RWPE1 (cell line): ENCODE measurements around the gene ADAM12.

ENCODE experiments used
- CTCF ChIA-PET: fragments of 350-600 bp; sonication (Branson Sonifier 250); formaldehyde crosslinking; extraction: SDS; loops from one replicate; lab custom pipeline; 2021; lab: Yijun Ruan, JAX
- POLR2A ChIA-PET: fragments of 400-600 bp; formaldehyde crosslinking; extraction: SDS; loops from one replicate; lab custom pipeline; 2020; ENCODE audit warnings: antibody characterized with exemption; ENCODE audit not compliant: low non-redundant PET; lab: Yijun Ruan, JAX
- DNase-seq: peaks from one replicate; pipeline ENCODE4 v3.0.0; 2012; ENCODE audit warnings: low spot score
- H3K27ac ChIP-seq: fragments of 450-650 bp; 2 replicates; pipeline ENCODE4 v1.5.1; 2017
- TF ChIP-seq, protein P1 (sequence below): fragments of 450-650 bp; conservative IDR thresholded peaks from 2 replicates; pipeline ENCODE4 v1.5.1; 2017; ENCODE audit warnings: low read depth, mild to moderate bottlenecking

The ADAM12 gene

DNA sequence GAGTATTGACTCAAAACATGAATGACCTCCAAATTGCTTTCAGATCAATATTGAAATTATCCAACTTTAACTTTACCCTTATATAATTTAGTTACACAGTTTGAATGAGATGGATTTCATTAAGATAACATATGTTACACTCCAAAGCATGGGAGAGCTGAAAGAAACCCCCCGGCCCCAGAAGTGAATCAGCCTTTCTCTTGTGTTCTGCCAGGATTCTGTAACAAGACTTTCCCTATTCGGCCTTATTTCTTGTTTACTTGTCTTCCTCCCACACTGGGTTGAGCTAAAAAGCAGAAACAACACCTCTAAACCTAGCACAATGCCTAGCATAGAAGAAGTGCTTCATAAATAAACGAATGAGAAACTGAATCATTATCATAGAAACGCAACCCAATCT is 224.8 kb downstream of the ADAM12 start:
- DNase-seq = no peak
- H3K27ac ChIP-seq = no peak overlapping the region
- CTCF ChIA-PET = interaction anchor here (0.5 kb wide), 1 partner anchor 394 kb away, joined by 3 read pairs; no protein-coding TSS in a partner anchor
- TF ChIP-seq, protein P1, sequence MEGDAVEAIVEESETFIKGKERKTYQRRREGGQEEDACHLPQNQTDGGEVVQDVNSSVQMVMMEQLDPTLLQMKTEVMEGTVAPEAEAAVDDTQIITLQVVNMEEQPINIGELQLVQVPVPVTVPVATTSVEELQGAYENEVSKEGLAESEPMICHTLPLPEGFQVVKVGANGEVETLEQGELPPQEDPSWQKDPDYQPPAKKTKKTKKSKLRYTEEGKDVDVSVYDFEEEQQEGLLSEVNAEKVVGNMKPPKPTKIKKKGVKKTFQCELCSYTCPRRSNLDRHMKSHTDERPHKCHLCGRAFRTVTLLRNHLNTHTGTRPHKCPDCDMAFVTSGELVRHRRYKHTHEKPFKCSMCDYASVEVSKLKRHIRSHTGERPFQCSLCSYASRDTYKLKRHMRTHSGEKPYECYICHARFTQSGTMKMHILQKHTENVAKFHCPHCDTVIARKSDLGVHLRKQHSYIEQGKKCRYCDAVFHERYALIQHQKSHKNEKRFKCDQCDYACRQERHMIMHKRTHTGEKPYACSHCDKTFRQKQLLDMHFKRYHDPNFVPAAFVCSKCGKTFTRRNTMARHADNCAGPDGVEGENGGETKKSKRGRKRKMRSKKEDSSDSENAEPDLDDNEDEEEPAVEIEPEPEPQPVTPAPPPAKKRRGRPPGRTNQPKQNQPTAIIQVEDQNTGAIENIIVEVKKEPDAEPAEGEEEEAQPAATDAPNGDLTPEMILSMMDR = no peak
- POLR2A ChIA-PET = no interaction called here

DNA sequence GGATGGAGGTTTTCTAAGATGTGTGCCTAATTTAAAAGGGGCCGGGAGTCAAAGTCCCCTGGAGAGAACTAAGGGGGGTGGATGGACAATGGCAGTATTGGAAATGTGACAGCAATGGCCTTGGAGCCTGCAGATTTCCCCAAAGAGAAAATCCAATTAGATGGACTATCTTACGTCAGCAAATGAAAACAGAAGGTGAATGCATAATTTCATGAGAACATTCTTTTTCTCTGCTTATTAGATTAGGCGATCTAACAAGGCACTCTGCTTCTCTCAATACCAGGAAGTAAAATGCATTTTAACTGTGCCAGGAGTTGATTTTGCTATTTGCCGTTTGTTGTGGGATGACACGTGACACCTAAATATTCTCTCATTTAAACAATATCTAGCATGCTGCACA is 226.6 kb downstream of the ADAM12 start:
- H3K27ac ChIP-seq = no peak overlapping the region
- TF ChIP-seq, protein P1 = no peak
- CTCF ChIA-PET = no interaction called here
- POLR2A ChIA-PET = no interaction called here
- no peak for DNase-seq

DNA sequence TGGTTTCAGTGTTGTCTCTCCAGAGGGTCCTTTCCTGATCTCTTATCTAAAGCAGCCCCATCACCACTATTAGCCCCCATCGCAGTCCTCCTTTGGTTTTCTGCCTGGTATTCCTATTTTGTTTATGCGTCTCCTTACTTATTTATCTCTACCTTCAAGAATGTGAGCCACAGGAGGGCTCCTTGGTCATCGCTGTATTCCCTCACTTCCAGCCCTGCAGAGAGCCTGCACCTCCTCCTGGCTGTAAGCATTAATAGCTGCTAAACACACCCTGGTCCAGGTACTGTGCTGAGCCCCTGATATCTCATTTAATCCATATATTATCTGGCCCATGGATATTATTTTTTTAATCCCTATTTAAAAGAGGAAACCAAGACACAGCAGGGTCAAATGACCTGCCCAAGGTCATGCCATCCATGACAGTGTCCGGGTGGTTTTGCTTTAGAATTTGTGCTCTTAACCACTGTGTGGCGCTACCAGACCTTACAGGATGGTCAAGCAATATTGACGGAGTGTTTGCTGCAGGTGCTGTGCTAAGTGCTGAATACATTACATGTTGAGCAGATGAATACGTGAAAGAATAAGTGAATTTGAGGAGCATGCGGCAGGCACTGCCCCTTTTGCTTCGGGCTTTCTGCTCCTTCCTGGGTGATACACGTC is 227.2 kb downstream of the ADAM12 start:
- POLR2A ChIA-PET = interaction anchor here (0.5 kb wide), 1 partner anchor 283 kb away, joined by 8 read pairs; no protein-coding TSS in a partner anchor
- DNase-seq = no peak
- TF ChIP-seq, protein P1 = no peak
- CTCF ChIA-PET = interaction anchor here (1.5 kb wide), 1 partner anchor 9 kb away, joined by 8 read pairs; no protein-coding TSS in a partner anchor
- H3K27ac ChIP-seq = no peak overlapping the region

DNA sequence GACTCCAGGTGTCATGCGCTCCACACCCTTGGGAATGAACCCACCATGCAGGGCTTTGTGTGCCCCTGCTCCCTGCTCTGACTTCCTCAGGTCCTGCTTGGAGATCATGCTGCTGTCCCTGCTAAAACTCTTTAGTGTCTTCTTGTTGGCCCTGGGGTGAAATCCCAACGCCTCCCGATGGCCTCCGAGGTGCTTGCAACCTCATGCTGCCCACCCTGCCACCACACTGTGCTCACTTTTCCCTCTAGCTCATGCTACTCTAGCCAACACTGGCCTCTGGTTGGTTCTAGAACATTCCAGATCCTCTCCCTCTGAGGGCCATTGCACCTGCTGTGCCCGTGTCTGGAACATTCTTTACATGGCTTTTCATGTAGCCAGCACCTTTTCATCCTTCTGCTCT is 227.7 kb downstream of the ADAM12 start:
- CTCF ChIA-PET = interaction anchor here (1.5 kb wide), 1 partner anchor 9 kb away, joined by 8 read pairs; no protein-coding TSS in a partner anchor
- POLR2A ChIA-PET = interaction anchor here (0.5 kb wide), 1 partner anchor 282 kb away, joined by 8 read pairs; no protein-coding TSS in a partner anchor
- H3K27ac ChIP-seq = no peak overlapping the region
- TF ChIP-seq, protein P1 = no peak
- DNase-seq = no peak

DNA sequence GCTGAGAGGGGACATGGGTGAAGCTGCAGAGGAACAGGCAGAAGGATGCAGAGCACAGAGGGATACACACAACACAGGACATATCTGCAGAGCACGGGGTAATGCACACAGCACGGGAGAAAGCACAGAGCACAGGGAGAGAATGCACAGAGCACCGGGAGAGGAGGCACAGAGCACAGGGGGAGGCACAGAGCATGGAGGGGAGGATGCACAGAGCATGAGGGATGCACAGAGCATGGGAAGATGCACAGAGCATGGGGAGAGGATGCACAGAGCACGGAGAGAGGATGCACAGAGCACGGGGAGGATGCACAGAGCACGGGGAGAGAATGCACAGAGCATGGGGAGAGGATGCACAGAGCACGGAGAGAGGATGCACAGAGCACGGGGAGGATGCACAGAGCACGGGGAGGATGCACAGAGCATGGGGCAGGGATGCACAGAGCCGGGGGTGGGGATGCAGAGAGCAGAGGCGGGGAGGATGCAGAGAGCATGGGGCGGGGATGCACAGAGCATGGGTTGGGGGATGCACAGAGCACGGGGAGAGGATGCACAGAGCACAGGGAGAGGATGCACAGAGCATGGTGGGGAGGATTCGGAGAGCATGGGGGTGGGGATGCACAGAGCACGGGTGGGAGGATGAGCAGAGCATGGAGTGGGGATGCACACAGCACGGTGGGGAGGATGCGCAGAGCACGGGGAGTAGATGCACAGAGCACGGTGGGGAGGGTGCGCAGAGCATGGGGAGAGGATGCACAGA is 230.0 kb downstream of the ADAM12 start:
- no peak for DNase-seq
- CTCF ChIA-PET = no interaction called here
- TF ChIP-seq, protein P1 = no peak
- POLR2A ChIA-PET = no interaction called here
- H3K27ac ChIP-seq = no peak overlapping the region

DNA sequence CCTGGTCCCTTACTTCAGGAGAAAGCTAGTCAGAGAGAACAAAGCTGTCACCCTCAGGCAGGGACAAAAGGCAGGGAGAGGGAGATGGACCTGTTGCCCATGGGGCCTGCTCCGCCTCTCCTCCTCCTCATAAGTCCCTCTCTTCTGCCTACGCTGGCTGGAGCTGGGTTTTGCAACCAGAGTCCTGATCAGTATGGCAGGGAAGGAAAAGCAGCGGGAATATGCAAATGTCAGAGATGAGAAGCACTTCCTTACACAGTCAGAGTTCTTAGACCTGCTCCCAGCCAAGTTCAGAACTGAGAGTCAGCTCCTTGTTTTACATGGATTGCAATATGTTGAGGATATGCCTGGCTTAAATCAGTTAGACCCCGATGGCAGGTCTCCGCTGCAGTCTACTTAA is 231.1 kb downstream of the ADAM12 start:
- H3K27ac ChIP-seq = no peak overlapping the region
- CTCF ChIA-PET = interaction anchor here (0.6 kb wide), 2 partner anchors 106 to 159 kb away, joined by 4 to 5 read pairs; no protein-coding TSS in a partner anchor
- DNase-seq = no peak
- POLR2A ChIA-PET = no interaction called here
- TF ChIP-seq, protein P1 = no peak
